NCI-H460 (cell line): ENCODE measurements around the gene CHRNB4. TPM values are rescaled to one million over a fixed set of nuclear protein-coding genes. Genes with fewer than 3 reads are reported as not detected.
"Not testable (repeated sequence)": the region's sequence is repeated elsewhere in the genome, so short reads cannot be mapped to it uniquely, and the experiment has no call there.

Experiments
- DNase-seq: peaks from one replicate; pipeline ENCODE4 v3.0.0-alpha.2; 2016; ENCODE audit warnings: low read depth; ENCODE audit errors: extremely low read depth
- polyA plus RNA-seq: library from polyadenylated mRNA; depleted of rRNA; stranded (reverse); fragments of >200 nt; gene quantifications from 2 replicates; pipeline ENCODE4 v1.2.3, GENCODE V29; 2014; cell fraction: nucleus; rRNA removed
- total RNA-seq: library from RNA; depleted of rRNA; stranded (reverse); fragments of >200 nt; shearing (Covaris generic); gene quantifications from 2 replicates; pipeline ENCODE4 v1.2.3, GENCODE V29; 2014; rRNA removed

Gene CHRNB4
- 0.05 TPM in 1 of 2 replicates, not detected in the other for total RNA-seq
- polyA plus RNA-seq = 0.07 and 0.35 TPM in 2 replicates

GRCh38 chr15:78641102-78641748 lies at the start of gene CHRNB4:
Gene CHRNB4 (minus strand): TSS chr15:78641210. CDS start chr15:78641133, 77 bp downstream.
- no peak for DNase-seq

GRCh38 chr15:78689626-78690025 lies 48.6 kb upstream of the CHRNB4 start:
- DNase-seq = no peak

GRCh38 chr15:78685925-78686324 lies 44.9 kb upstream of the CHRNB4 start:
- no peak for DNase-seq

GRCh38 chr15:78685159-78685921 lies 44.3 kb upstream of the CHRNB4 start:
- no peak for DNase-seq

GRCh38 chr15:78684657-78685056 lies 43.6 kb upstream of the CHRNB4 start:
- no peak for DNase-seq

- DNase-seq = not testable (repeated sequence)
These were observed 42.6 kb upstream of the CHRNB4 start for GRCh38 chr15:78683599-78683998.

GRCh38 chr15:78682693-78683410 lies 41.8 kb upstream of the CHRNB4 start:
- no peak for DNase-seq

- DNase-seq = no peak
These were observed 41.1 kb upstream of the CHRNB4 start for GRCh38 chr15:78682004-78682651.

GRCh38 chr15:78681281-78682003 lies 40.4 kb upstream of the CHRNB4 start:
- no peak for DNase-seq

- no peak for DNase-seq
These were observed 39.5 kb upstream of the CHRNB4 start for GRCh38 chr15:78680431-78681075.

- DNase-seq = no peak
These were observed 38.1 kb upstream of the CHRNB4 start for GRCh38 chr15:78679089-78679511.

GRCh38 chr15:78676424-78677110 lies 35.6 kb upstream of the CHRNB4 start:
- no peak for DNase-seq

GRCh38 chr15:78675617-78676360 lies 34.8 kb upstream of the CHRNB4 start:
- no peak for DNase-seq

- DNase-seq = no peak
These were observed 34.2 kb upstream of the CHRNB4 start for GRCh38 chr15:78675206-78675605.

GRCh38 chr15:78673917-78674444 lies 33.0 kb upstream of the CHRNB4 start:
- no peak for DNase-seq

- DNase-seq = no peak
These were observed 32.5 kb upstream of the CHRNB4 start for GRCh38 chr15:78673476-78673875.

GRCh38 chr15:78672285-78673014 lies 31.4 kb upstream of the CHRNB4 start:
- no peak for DNase-seq
